ENCODE data around the gene RTL10.

DNA sequence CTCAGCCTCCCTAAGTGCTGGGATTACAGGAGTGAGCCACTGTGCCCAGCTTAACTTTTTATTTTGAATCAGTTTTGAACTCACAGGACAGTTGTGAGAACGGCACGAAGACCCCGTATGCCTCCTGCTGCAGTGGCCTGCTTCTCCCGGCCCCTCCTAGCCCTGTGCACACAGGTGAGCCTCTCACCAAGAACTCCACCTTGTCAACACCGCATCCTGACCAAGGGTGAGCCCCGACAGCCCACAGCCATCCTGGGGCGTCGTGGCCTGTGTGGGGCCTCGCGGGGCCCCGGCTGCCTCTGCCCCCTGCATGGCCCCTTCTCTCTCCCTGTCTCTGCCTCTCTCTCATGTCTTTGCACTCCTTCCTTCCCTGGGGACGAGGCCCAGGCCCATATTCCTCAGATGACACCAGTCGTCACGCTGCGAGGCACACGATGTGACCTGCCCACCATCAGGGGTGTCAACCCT, 38.8 kb downstream of the RTL10 start:
- TF ChIP-seq, protein P1, sequence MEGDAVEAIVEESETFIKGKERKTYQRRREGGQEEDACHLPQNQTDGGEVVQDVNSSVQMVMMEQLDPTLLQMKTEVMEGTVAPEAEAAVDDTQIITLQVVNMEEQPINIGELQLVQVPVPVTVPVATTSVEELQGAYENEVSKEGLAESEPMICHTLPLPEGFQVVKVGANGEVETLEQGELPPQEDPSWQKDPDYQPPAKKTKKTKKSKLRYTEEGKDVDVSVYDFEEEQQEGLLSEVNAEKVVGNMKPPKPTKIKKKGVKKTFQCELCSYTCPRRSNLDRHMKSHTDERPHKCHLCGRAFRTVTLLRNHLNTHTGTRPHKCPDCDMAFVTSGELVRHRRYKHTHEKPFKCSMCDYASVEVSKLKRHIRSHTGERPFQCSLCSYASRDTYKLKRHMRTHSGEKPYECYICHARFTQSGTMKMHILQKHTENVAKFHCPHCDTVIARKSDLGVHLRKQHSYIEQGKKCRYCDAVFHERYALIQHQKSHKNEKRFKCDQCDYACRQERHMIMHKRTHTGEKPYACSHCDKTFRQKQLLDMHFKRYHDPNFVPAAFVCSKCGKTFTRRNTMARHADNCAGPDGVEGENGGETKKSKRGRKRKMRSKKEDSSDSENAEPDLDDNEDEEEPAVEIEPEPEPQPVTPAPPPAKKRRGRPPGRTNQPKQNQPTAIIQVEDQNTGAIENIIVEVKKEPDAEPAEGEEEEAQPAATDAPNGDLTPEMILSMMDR (optimal IDR thresholded peaks at IDR 0.05 in 1 of 3, IDR thresholded peaks at IDR 0.05 in 1 of 3, conservative IDR thresholded peaks at IDR 0.05 in 1 of 3; ENCODE audit: extremely low read depth in 1 of 3, insufficient read depth in 2 of 3, low read length in 3 of 3) = no peak
- TF ChIP-seq EZH2 (IDR thresholded peaks at IDR 0.05; ENCODE audit: low read length) = no peak
